PC-9 (cell line): ENCODE measurements around the gene U2AF1.
"Not testable (repeated sequence)": the region's sequence is repeated elsewhere in the genome, so short reads cannot be mapped to it uniquely, and the experiment has no call there.

Experiments
- CTCF ChIP-seq: fragments of 200-600 bp; sonication (generic); conservative IDR thresholded peaks from 2 replicates; pipeline ENCODE4 v1.6.1; 2017; ENCODE audit warnings: mixed run types, antibody characterized with exemption, mild to moderate bottlenecking, moderate library complexity
- EZH2 ChIP-seq: fragments of 200-600 bp; sonication (generic); IDR thresholded peaks from 2 replicates; pipeline ENCODE4 v1.8.0; 2017; ENCODE audit warnings: antibody characterized with exemption, low read depth

DNA sequence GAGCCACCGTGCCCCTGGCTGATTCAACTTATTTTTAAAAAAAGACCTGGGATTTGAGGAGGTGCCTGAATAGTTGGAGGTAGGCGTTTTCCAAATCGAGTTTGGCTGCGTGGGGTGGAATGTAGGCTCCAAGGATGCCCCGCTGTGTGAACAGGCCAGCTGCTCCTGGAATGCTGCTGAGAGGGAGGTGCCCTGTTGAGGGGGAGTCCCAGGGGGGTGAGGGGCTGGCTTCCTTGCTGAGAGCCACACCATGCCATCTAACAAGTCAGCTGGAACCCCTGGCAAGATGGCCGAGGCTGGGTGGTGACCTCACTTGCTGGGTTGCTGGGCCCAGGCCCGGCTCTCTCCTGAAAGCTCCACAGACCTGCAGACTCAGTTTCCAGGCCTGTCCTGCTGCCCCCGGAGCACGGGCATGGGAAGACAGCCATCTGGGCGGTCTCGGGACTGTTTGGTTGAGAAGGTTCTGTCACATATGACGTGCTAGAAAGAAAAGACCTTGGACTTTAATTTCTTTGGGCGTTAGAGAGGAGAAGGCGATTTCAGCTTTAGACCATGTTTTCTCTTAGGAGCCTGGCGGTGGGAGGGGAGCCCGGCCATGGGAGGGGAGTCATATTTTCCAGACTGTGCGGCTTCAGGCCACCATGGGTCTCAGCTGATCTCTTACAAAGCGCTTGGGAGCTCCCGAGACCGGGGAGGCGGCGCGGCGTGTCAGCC is 24.6 kb downstream of the U2AF1 start:
- TF ChIP-seq CTCF, EZH2: not testable (repeated sequence)
